ENCODE results near the gene DDT. TPM values are rescaled to one million over a fixed set of nuclear protein-coding genes. Genes with fewer than 3 reads are reported as not detected.

DDT gene
- total RNA-seq, 2 donors from 2014 or later: 122 to 125 TPM

Other genes starting within 250 kb of the DDT start
- gene ZNF70, start 223.3 kb downstream of the DDT start, total RNA-seq: 1 to 10 TPM; 4.9 to 5.6 TPM
- 1 to 10 TPM in 1 of 2 donors, under 1 TPM in 1; 0.53 to 1.3 TPM for gene VPREB3, start 220.0 kb downstream of the DDT start, total RNA-seq
- not detected for gene C22orf15, start 211.5 kb downstream of the DDT start, total RNA-seq
- 1,000 to 10,000 TPM in 1 of 2 donors, 100 to 1,000 TPM in 1; 958 to 1,106 TPM for gene CHCHD10, start 206.5 kb downstream of the DDT start, total RNA-seq
- gene MMP11, start 201.6 kb downstream of the DDT start, total RNA-seq: 10 to 100 TPM in 1 of 2 donors, 1 to 10 TPM in 1; 5.6 to 10.0 TPM
- gene SMARCB1, start 187.5 kb downstream of the DDT start, total RNA-seq: 10 to 100 TPM; 46.6 to 54.8 TPM
- 1 to 10 TPM; 5.8 to 6.5 TPM for gene DERL3, start 135.4 kb downstream of the DDT start, total RNA-seq
- gene SLC2A11, start 116.6 kb downstream of the DDT start, total RNA-seq: 10 to 100 TPM; 15.0 TPM
- 100 to 1,000 TPM; 292 to 347 TPM for gene MIF, start 80.1 kb downstream of the DDT start, total RNA-seq
- gene GSTT2B, start 13.2 kb downstream of the DDT start, total RNA-seq: 1 to 10 TPM; 4.8 to 7.9 TPM
- 1 to 10 TPM; 1.3 to 2.1 TPM for gene DDTL, start 7.6 kb downstream of the DDT start, total RNA-seq
- gene GSTT2, start 5.7 kb upstream of the DDT start, total RNA-seq: under 1 TPM; 0.38 to 0.65 TPM
- gene GSTT4, start 31.0 kb upstream of the DDT start, total RNA-seq: not detected
- 10 to 100 TPM; 35.1 to 38.1 TPM for gene CABIN1, start 36.9 kb upstream of the DDT start, total RNA-seq
- gene SUSD2, start 207.0 kb upstream of the DDT start, total RNA-seq: 1 to 10 TPM; 7.5 to 7.7 TPM